Neural cell (in vitro differentiated cells): ENCODE data around the gene CDC45. TPM values are rescaled to one million over a fixed set of nuclear protein-coding genes. Genes with fewer than 3 reads are reported as not detected.
"Not testable (repeated sequence)": the region's sequence is repeated elsewhere in the genome, so short reads cannot be mapped to it uniquely, and the experiment has no call there.

Experiments
- H2AFZ ChIP-seq: fragments of 200-600, 300-800 bp; sonication (generic), shearing (Covaris generic); 2 replicates; pipeline ENCODE4 v1.6.0; 2014; ENCODE audit warnings: low read depth, mild to moderate bottlenecking, antibody characterized with exemption, low read length, moderate library complexity
- H3F3A ChIP-seq: fragments of 200-600 bp; shearing (Covaris generic); 2 replicates; pipeline ENCODE4 v1.6.1; 2016; ENCODE audit warnings: mild to moderate bottlenecking, moderate library complexity, mixed read lengths, antibody characterized with exemption, low read length; ENCODE audit not compliant: insufficient read depth, poor library complexity, severe bottlenecking
- H3K27ac ChIP-seq: fragments of 200-600, 300-800 bp; sonication (generic), shearing (Covaris generic); 2 replicates; pipeline ENCODE4 v1.5.1; 2014; ENCODE audit warnings: mild to moderate bottlenecking, low read length, moderate library complexity
- H3K27me3 ChIP-seq: fragments of 300-800, 200-600 bp; sonication (generic), shearing (Covaris generic); 2 replicates; pipeline ENCODE4 v1.6.0; 2014; ENCODE audit warnings: mild to moderate bottlenecking, low read depth, low read length, moderate library complexity; ENCODE audit not compliant: insufficient read depth
- H3K36me3 ChIP-seq: fragments of 300-800, 200-600 bp; sonication (generic), shearing (Covaris generic); 2 replicates; pipeline ENCODE4 v1.5.1; 2014; ENCODE audit warnings: mild to moderate bottlenecking, antibody characterized with exemption, low read length, moderate library complexity; ENCODE audit not compliant: insufficient read depth
- H3K4me2 ChIP-seq: fragments of 300-800, 200-600 bp; sonication (generic), shearing (Covaris generic); 2 replicates; pipeline ENCODE4 v1.6.0; 2014; ENCODE audit warnings: mild to moderate bottlenecking, low read length
- H3K4me3 ChIP-seq: fragments of 300-800, 200-600 bp; sonication (generic), shearing (Covaris generic); 2 replicates; pipeline ENCODE4 v1.5.1; 2014; ENCODE audit warnings: mild to moderate bottlenecking, low read length, moderate library complexity
- H3K79me2 ChIP-seq: fragments of 200-600 bp; shearing (Covaris generic); replicated peaks from 2 replicates; pipeline ENCODE4 v1.6.0; 2014; ENCODE audit warnings: mild to moderate bottlenecking, low read length, moderate library complexity; ENCODE audit not compliant: insufficient read depth
- H3K9ac ChIP-seq: fragments of 300-800, 200-600 bp; sonication (generic), shearing (Covaris generic); 2 replicates; pipeline ENCODE4 v1.6.1; 2016; ENCODE audit warnings: mild to moderate bottlenecking, low read length, mixed read lengths
- H3K9me2 ChIP-seq: fragments of 200-600 bp; shearing (Covaris generic); 2 replicates; pipeline ENCODE4 v1.6.1; 2016; ENCODE audit warnings: mild to moderate bottlenecking, low read length, mixed read lengths; ENCODE audit not compliant: insufficient read depth
- H3K9me3 ChIP-seq: fragments of 200-600, 300-800 bp; sonication (generic), shearing (Covaris generic); 2 replicates; pipeline ENCODE4 v1.6.1; 2016; ENCODE audit warnings: mild to moderate bottlenecking, mixed run types, low read length, moderate library complexity, mixed read lengths
- H4K20me1 ChIP-seq: fragments of 200-600 bp; shearing (Covaris generic); 2 replicates; pipeline ENCODE4 v1.6.1; 2016; ENCODE audit warnings: mild to moderate bottlenecking, mixed run types; ENCODE audit not compliant: insufficient read depth
- EP300 ChIP-seq: fragments of 450-650 bp; conservative IDR thresholded peaks from 2 replicates; pipeline ENCODE4 v1.6.1; 2014; ENCODE audit warnings: antibody characterized with exemption, mild to moderate bottlenecking, moderate library complexity; ENCODE audit not compliant: poor library complexity, severe bottlenecking
- EZH2 ChIP-seq: fragments of 200-600, 300-800 bp; shearing (Covaris generic), sonication (generic); IDR thresholded peaks from 2 replicates; pipeline ENCODE4 v1.6.1; 2014; ENCODE audit warnings: antibody characterized with exemption, low read length, borderline replicate concordance, mild to moderate bottlenecking; ENCODE audit not compliant: insufficient read depth, poor library complexity, severe bottlenecking
- MXI1 ChIP-seq: fragments of 450-650 bp; conservative IDR thresholded peaks from 2 replicates; pipeline ENCODE4 v1.6.1; 2014; ENCODE audit warnings: antibody characterized with exemption, mild to moderate bottlenecking; ENCODE audit not compliant: poor library complexity, severe bottlenecking
- POLR2AphosphoS5 ChIP-seq: IDR thresholded peaks from 2 replicates; pipeline ENCODE4 v1.6.1; 2012
- RAD21 ChIP-seq: fragments of 450-650 bp; conservative IDR thresholded peaks from 2 replicates; pipeline ENCODE4 v1.6.1; 2014; ENCODE audit warnings: antibody characterized with exemption, mild to moderate bottlenecking, moderate library complexity
- SMC3 ChIP-seq: fragments of 450-650 bp; conservative IDR thresholded peaks from 2 replicates; pipeline ENCODE4 v1.6.1; 2014; ENCODE audit warnings: antibody characterized with exemption, mild to moderate bottlenecking, moderate library complexity; ENCODE audit not compliant: poor library complexity
- TAF1 ChIP-seq: IDR thresholded peaks from 2 replicates; pipeline ENCODE4 v1.6.1; 2012; ENCODE audit warnings: low read depth
- polyA plus RNA-seq: library from polyadenylated mRNA; depleted of rRNA; stranded (reverse); fragments of >200 nt; gene quantifications from 2 replicates; pipeline ENCODE4 v1.2.3, GENCODE V29; 2014
- TF ChIP-seq, protein P1 (sequence below): fragments of 450-650 bp; IDR thresholded peaks from 2 replicates; pipeline ENCODE4 v1.5.1; 2014; ENCODE audit warnings: antibody characterized with exemption, mild to moderate bottlenecking, moderate library complexity; ENCODE audit not compliant: poor library complexity, severe bottlenecking
- TF ChIP-seq, protein P2 (sequence below): IDR thresholded peaks from 2 replicates; pipeline ENCODE4 v1.6.1; 2012; ENCODE audit warnings: borderline replicate concordance

CDC45 gene
- polyA plus RNA-seq, 1 donor from 2014 or later: 3.2 TPM

DNA sequence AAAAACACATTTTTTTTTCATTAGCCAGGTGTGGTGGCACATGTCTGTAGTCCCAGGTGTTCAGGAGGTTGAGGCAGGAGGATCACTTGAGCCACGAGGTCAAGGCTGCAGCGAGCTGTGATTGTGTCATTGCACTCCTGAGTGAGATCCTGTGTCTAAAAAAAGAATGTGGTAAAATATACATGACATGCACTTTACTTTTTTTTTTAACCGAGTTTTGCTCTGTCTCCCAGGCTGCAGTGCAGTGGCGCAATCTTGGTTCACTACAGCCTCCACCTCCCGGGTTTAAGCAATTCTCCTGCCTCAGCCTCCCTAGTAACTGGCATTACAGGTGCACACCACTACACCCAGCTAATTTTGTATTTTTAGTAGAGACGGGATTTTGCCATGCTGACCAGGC is 67.0 kb downstream of the CDC45 start:
- no peaks in the 10 kb centered on the region for H3K36me3 ChIP-seq
- no peaks in the 10 kb centered on the region for H3K9me2 ChIP-seq
- H3K9ac ChIP-seq: no peak overlapping the region
- no peaks in the 10 kb centered on the region for H3K79me2 ChIP-seq
- H3F3A ChIP-seq: no peaks in the 10 kb centered on the region
- H3K4me3 ChIP-seq: no peak overlapping the region
- no peak overlapping the region for H3K27ac ChIP-seq
- H3K4me2 ChIP-seq: no peak overlapping the region
- H3K9me3 ChIP-seq: no peaks in the 10 kb centered on the region
- no peak for TF ChIP-seq MXI1
- no peak for TF ChIP-seq EZH2
- no peak for TF ChIP-seq EP300
- TF ChIP-seq TAF1: no peak
- TF ChIP-seq SMC3: no peak
- TF ChIP-seq, protein P1, sequence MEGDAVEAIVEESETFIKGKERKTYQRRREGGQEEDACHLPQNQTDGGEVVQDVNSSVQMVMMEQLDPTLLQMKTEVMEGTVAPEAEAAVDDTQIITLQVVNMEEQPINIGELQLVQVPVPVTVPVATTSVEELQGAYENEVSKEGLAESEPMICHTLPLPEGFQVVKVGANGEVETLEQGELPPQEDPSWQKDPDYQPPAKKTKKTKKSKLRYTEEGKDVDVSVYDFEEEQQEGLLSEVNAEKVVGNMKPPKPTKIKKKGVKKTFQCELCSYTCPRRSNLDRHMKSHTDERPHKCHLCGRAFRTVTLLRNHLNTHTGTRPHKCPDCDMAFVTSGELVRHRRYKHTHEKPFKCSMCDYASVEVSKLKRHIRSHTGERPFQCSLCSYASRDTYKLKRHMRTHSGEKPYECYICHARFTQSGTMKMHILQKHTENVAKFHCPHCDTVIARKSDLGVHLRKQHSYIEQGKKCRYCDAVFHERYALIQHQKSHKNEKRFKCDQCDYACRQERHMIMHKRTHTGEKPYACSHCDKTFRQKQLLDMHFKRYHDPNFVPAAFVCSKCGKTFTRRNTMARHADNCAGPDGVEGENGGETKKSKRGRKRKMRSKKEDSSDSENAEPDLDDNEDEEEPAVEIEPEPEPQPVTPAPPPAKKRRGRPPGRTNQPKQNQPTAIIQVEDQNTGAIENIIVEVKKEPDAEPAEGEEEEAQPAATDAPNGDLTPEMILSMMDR: no peak
- TF ChIP-seq POLR2AphosphoS5: no peak
- TF ChIP-seq RAD21: no peak
- TF ChIP-seq, protein P2, sequence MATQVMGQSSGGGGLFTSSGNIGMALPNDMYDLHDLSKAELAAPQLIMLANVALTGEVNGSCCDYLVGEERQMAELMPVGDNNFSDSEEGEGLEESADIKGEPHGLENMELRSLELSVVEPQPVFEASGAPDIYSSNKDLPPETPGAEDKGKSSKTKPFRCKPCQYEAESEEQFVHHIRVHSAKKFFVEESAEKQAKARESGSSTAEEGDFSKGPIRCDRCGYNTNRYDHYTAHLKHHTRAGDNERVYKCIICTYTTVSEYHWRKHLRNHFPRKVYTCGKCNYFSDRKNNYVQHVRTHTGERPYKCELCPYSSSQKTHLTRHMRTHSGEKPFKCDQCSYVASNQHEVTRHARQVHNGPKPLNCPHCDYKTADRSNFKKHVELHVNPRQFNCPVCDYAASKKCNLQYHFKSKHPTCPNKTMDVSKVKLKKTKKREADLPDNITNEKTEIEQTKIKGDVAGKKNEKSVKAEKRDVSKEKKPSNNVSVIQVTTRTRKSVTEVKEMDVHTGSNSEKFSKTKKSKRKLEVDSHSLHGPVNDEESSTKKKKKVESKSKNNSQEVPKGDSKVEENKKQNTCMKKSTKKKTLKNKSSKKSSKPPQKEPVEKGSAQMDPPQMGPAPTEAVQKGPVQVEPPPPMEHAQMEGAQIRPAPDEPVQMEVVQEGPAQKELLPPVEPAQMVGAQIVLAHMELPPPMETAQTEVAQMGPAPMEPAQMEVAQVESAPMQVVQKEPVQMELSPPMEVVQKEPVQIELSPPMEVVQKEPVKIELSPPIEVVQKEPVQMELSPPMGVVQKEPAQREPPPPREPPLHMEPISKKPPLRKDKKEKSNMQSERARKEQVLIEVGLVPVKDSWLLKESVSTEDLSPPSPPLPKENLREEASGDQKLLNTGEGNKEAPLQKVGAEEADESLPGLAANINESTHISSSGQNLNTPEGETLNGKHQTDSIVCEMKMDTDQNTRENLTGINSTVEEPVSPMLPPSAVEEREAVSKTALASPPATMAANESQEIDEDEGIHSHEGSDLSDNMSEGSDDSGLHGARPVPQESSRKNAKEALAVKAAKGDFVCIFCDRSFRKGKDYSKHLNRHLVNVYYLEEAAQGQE: no peak
- H3K27me3 ChIP-seq: no peaks in the 10 kb centered on the region
- no peaks in the 10 kb centered on the region for H4K20me1 ChIP-seq
- H2AFZ ChIP-seq: no peak overlapping the region

DNA sequence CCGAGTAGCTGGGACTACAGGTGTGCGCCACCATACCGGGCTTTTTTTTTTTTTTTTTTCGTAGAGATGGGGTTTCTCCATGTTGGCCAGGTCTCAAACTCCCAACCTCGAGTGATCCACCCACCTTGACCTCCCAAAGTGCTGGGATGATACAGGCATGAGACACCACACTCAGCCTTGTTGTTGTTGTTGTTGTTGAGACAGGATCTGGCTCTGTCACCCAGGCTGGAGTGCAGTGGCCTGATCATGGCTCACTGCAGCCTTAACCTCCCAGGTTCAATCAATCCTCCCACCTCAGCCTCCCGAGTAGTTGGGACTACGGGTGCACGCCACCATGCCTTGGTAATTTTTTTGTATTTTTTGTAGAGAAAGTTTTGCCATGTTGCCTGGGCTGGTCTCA is 67.9 kb downstream of the CDC45 start:
- no peaks in the 10 kb centered on the region for H3K79me2 ChIP-seq
- no peaks in the 10 kb centered on the region for H3F3A ChIP-seq
- no peak overlapping the region for H3K4me2 ChIP-seq
- TF ChIP-seq SMC3: no peak
- TF ChIP-seq, protein P1: no peak
- TF ChIP-seq POLR2AphosphoS5: no peak
- no peak for TF ChIP-seq RAD21
- no peak for TF ChIP-seq EZH2
- TF ChIP-seq, protein P2: no peak
- TF ChIP-seq EP300: no peak
- no peak for TF ChIP-seq MXI1
- TF ChIP-seq TAF1: no peak
- H3K9me2 ChIP-seq: no peaks in the 10 kb centered on the region
- H3K27ac ChIP-seq: no peak overlapping the region
- H3K4me3 ChIP-seq: no peak overlapping the region
- H3K9me3 ChIP-seq: no peaks in the 10 kb centered on the region
- no peaks in the 10 kb centered on the region for H3K36me3 ChIP-seq
- H3K9ac ChIP-seq: no peak overlapping the region
- H4K20me1 ChIP-seq: no peaks in the 10 kb centered on the region
- H3K27me3 ChIP-seq: no peaks in the 10 kb centered on the region
- H2AFZ ChIP-seq: no peak overlapping the region

DNA sequence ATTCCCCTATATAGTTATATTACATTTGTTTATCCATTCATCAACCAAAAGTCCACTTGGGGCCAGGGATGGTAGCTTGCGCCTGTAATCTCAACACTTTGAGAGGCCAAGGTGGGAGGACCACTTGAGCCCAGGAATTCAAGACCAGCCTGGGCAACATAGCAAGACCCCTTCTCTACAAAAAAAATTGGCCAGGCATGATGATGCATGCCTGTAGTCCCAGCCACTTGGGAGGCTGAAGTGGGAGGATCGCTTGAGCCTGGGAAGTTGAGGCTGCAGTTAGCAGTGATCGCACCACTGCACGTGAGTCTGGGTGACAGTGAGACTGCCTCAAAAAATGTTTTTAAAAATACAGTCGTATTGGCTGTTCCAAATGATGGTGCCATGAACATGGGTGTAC is 68.7 kb downstream of the CDC45 start:
- not testable (repeated sequence) for H3K9me3 ChIP-seq, H3K9ac ChIP-seq, H3K4me3 ChIP-seq, H3K36me3 ChIP-seq, H2AFZ ChIP-seq, H3K9me2 ChIP-seq, H4K20me1 ChIP-seq, H3K4me2 ChIP-seq, H3K27ac ChIP-seq, H3K27me3 ChIP-seq, H3K79me2 ChIP-seq, H3F3A ChIP-seq
